NCI-H510A (cell line): ENCODE data around the gene GTPBP3.

Source experiments
- DNase-seq: peaks from one replicate; lab custom pipeline; 2025; lab: John Stamatoyannopoulos, UW

GTPBP3 gene

GRCh38 chr19:17327654-17328516 is 9.5 kb upstream of the GTPBP3 start:
- no peak for DNase-seq

- no peak for DNase-seq
Measured at GRCh38 chr19:17328517-17329365, 8.6 kb upstream of the GTPBP3 start.

GRCh38 chr19:17329366-17330261 is 7.7 kb upstream of the GTPBP3 start:
- no peak for DNase-seq

- DNase-seq, result no peak
Measured at GRCh38 chr19:17330262-17331044, 6.9 kb upstream of the GTPBP3 start.

GRCh38 chr19:17331045-17331558 is 6.3 kb upstream of the GTPBP3 start:
- no peak for DNase-seq

- no peak for DNase-seq
Measured at GRCh38 chr19:17332360-17332676, 5.0 kb upstream of the GTPBP3 start.

GRCh38 chr19:17332677-17333581 is 4.4 kb upstream of the GTPBP3 start:
- DNase-seq, result no peak

GRCh38 chr19:17333611-17334413 is 3.5 kb upstream of the GTPBP3 start:
- no peak for DNase-seq

- peak; percentile 95 for DNase-seq
Measured at GRCh38 chr19:17334414-17335409, 2.6 kb upstream of the GTPBP3 start, which contains the start of gene ANO8. Gene ANO8, minus strand, starts transcription at chr19:17334855. Its CDS starts 185 bp downstream, at chr19:17334670.

GRCh38 chr19:17335575-17335974 is 1.8 kb upstream of the GTPBP3 start:
- no peak for DNase-seq

GRCh38 chr19:17337675-17338432 is 501 bp downstream of the GTPBP3 start:
- DNase-seq, result no peak

- DNase-seq, result no peak
Measured at GRCh38 chr19:17338433-17339078, 1.2 kb downstream of the GTPBP3 start.

- no peak for DNase-seq
Measured at GRCh38 chr19:17339088-17339741, 1.9 kb downstream of the GTPBP3 start.

- no peak for DNase-seq
Measured at GRCh38 chr19:17340302-17340870, 3.0 kb downstream of the GTPBP3 start.

- DNase-seq, result no peak
Measured at GRCh38 chr19:17340871-17341357, 3.6 kb downstream of the GTPBP3 start.
